Left ventricle myocardium inferior (tissue), 1 donor: ENCODE results near the gene TIMP2. TPM values are rescaled to one million over a fixed set of nuclear protein-coding genes. Genes with fewer than 3 reads are reported as not detected.
A peak's percentile ranks its signal among the peaks of the same experiment; 100 is the strongest.
"Not testable (repeated sequence)": the region's sequence is repeated elsewhere in the genome, so short reads cannot be mapped to it uniquely, and the experiment has no call there.

Experiments used
- DNase-seq: peaks from one replicate; pipeline ENCODE4 v3.0.0-alpha.2; 2020
- H3K27ac ChIP-seq: fragments of 200-600 bp; replicated peaks from 2 replicates; pipeline ENCODE4 v1.8.0; 2021
- H3K27me3 ChIP-seq: fragments of 200-600 bp; 2 replicates; pipeline ENCODE4 v1.8.0; 2021; ENCODE audit warnings: low read depth
- H3K36me3 ChIP-seq: fragments of 200-600 bp; 2 replicates; pipeline ENCODE4 v1.8.0; 2021
- H3K4me1 ChIP-seq: fragments of 200-600 bp; 2 replicates; pipeline ENCODE4 v1.8.0; 2021
- H3K4me3 ChIP-seq: fragments of 200-600 bp; 2 replicates; pipeline ENCODE4 v1.8.0; 2021; ENCODE audit warnings: mild to moderate bottlenecking, moderate library complexity
- H3K9me3 ChIP-seq: fragments of 200-600 bp; replicated peaks from 2 replicates; pipeline ENCODE4 v1.8.0; 2021
- intact Hi-C: fragments of 100-400 bp; cut with micrococcal nuclease; formaldehyde crosslinking; loops from one replicate; pipeline ENCODE4 v1.11.0; 2022
- total RNA-seq: library from RNA; stranded (reverse); fragmentation: NEBNext Ultra II Directional; extraction: Animal tissue kit (Norgen Biotek cat#: 25700); gene quantifications from one replicate; pipeline ENCODE4 v1.2.1, GENCODE V29; 2021
- TF ChIP-seq, protein P1 (sequence below): fragments of 200-600 bp; IDR thresholded peaks from 2 replicates; pipeline ENCODE4 v1.8.0; 2021; ENCODE audit warnings: antibody characterized with exemption, mild to moderate bottlenecking, borderline replicate concordance
- donor health status: DM: no; HTN: yes; CAD: no; lungs with severe emphysema.

The TIMP2 gene
- total RNA-seq, 1 donor from 2014 or later = 91.8 TPM

DNA sequence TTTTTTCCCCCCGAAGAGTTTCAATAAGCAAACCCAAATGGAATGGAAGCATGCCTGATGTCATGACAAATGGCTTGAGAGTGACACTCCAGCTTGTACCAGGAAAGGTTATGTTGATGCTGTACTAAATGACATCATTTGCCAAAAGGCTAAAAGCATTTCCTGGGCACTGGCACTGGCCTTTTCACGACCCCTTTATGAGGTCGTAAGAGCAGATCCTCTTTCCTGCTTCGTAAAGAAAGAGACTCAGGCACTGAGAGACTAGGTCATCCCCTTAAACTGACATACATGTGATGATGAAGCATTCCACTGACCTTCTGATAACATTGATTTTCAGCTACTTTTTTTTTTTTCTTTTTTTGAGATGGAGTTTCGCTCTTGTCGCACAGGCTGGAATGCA is 52.7 kb downstream of the TIMP2 start:
- Histone ChIP-seq H3K27me3 (no peaks in the 10 kb centered on the region), H3K27ac (no peak overlapping the region), H3K4me3 (no peak overlapping the region), H3K4me1 (peaks cover 53% of the 10 kb centered on the region), H3K36me3 (peaks cover 51% of the 10 kb centered on the region), H3K9me3 (no peaks in the 10 kb centered on the region)
- intact Hi-C loops = no loop called here
- no peak for DNase-seq
- TF ChIP-seq, protein P1, sequence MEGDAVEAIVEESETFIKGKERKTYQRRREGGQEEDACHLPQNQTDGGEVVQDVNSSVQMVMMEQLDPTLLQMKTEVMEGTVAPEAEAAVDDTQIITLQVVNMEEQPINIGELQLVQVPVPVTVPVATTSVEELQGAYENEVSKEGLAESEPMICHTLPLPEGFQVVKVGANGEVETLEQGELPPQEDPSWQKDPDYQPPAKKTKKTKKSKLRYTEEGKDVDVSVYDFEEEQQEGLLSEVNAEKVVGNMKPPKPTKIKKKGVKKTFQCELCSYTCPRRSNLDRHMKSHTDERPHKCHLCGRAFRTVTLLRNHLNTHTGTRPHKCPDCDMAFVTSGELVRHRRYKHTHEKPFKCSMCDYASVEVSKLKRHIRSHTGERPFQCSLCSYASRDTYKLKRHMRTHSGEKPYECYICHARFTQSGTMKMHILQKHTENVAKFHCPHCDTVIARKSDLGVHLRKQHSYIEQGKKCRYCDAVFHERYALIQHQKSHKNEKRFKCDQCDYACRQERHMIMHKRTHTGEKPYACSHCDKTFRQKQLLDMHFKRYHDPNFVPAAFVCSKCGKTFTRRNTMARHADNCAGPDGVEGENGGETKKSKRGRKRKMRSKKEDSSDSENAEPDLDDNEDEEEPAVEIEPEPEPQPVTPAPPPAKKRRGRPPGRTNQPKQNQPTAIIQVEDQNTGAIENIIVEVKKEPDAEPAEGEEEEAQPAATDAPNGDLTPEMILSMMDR = no peak

DNA sequence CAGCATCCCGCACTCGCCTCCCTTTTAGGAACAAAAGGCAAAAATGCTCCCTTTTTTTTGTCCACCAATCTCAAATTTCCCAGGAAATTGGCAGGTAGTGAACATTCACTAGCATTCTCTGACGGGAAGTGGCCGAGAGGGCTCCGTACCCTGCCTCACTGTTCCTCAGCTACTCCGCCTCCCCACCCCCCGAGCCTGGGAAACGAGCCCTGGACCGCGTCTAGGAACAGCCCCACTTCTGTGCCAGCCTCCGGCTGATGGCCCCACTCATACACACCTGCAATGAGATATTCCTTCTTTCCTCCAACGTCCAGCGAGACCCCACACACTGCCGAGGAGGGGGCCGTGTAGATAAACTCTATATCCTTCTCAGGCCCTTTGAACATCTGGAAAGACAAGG is 54.6 kb downstream of the TIMP2 start:
- no peaks in the 10 kb centered on the region for H3K9me3 ChIP-seq
- no peaks in the 10 kb centered on the region for H3K27me3 ChIP-seq
- H3K4me3 ChIP-seq = no peak overlapping the region
- peaks cover 48% of the 10 kb centered on the region for H3K4me1 ChIP-seq
- H3K36me3 ChIP-seq = peaks cover 51% of the 10 kb centered on the region
- DNase-seq = no peak
- no peak overlapping the region for H3K27ac ChIP-seq
- intact Hi-C loops = no loop called here
- TF ChIP-seq, protein P1 = no peak

DNA sequence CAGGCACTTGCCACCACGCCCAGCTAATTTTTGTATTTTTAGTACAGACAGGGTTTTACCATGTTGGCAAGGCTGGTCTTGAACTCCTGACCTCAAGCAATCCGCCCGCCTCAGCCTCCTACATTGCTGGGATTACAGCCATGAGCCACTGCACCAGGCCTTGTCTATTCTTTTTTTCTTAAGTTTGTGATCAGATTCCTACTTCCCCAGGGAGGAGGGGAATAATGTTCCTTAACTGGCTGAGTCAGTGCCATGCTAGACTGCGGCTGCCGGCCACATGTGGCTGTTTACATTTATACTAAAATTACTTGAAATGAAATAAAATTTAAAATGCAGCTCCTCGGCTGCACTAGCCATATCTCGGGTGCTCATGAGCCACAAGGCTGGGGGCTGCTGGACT is 56.8 kb downstream of the TIMP2 start:
- H3K9me3 ChIP-seq = no peaks in the 10 kb centered on the region
- H3K4me3 ChIP-seq = no peak overlapping the region
- no peak for DNase-seq
- TF ChIP-seq, protein P1 = no peak
- H3K4me1 ChIP-seq = peaks cover 31% of the 10 kb centered on the region
- intact Hi-C loops = loop anchor here (10.0 kb wide), 1 partner anchor 56 kb away; the partner anchor contains the start of gene TIMP2
- no peak overlapping the region for H3K27ac ChIP-seq
- no peaks in the 10 kb centered on the region for H3K27me3 ChIP-seq
- H3K36me3 ChIP-seq = peaks cover 48% of the 10 kb centered on the region

DNA sequence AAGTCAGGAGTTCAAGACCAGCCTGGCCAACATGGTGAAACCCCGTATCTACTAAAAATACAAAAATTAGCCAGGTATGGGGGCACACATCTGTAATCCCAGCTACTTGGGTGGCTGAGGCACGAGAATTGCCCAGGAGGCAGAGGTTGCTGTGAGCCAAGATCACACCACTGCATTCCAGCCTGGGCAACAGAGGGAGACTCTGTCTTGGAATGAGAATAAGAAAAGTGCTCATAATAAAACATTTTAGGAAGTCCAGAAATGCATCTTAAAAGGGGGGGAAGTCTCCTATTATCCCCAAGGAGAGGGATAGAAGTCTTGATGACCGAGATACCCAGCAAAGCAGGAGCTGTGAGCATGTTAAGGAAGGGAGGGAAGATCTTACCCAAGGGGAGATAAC is 58.1 kb downstream of the TIMP2 start:
- Histone ChIP-seq H3K36me3 (peaks cover 45% of the 10 kb centered on the region), H3K4me1 (peaks cover 25% of the 10 kb centered on the region)
- H3K4me3 ChIP-seq, DNase-seq, H3K27ac ChIP-seq, H3K9me3 ChIP-seq, H3K27me3 ChIP-seq: not testable (repeated sequence)
- intact Hi-C loops = loop anchor here (10.0 kb wide), 1 partner anchor 58 kb away; the partner anchor contains the start of gene TIMP2

DNA sequence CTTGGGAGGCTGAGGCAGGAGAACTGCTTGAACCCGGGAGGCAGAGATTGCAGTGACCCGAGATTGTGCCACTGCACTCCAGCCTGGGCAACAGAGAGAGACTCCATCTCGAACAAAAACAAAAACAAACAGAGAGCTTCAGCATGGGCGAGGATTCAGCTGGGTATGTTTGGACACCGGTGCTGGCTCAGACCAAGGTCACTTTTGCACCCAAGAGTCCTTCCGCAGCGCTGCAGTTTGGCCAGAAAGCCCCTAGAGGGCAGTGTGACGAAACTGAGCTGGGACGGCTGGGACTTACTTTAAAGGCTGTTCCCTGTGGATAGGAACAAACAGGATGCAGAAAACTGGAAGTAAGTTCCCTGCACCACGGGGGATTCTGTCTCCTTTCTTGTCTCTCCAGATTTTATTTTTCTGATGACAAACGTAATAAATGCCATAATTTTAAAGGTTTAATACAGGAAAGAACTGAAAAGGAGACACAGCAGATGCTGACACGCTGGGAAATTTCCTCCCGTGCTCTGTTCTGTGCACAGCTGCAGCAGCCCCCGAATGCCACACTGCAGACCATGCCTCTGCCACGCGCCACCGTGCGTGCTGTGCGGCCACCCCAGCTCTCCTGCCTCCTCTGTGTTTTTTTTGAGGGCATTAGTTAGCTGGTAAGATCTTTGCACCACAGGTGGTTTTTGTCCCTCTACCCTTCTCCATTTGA is 59.4 kb downstream of the TIMP2 start:
- H3K27ac ChIP-seq = peak overlapping the region; percentile 53
- H3K27me3 ChIP-seq = no peaks in the 10 kb centered on the region
- H3K4me1 ChIP-seq = peaks cover 29% of the 10 kb centered on the region
- intact Hi-C loops = loop anchor here (10.0 kb wide), 1 partner anchor 59 kb away; the partner anchor contains the start of gene TIMP2
- peaks cover 33% of the 10 kb centered on the region for H3K36me3 ChIP-seq
- DNase-seq = peak; percentile 83
- H3K4me3 ChIP-seq = peak overlapping the region; percentile 37
- H3K9me3 ChIP-seq = no peaks in the 10 kb centered on the region
- TF ChIP-seq, protein P1 = peak; percentile 96

DNA sequence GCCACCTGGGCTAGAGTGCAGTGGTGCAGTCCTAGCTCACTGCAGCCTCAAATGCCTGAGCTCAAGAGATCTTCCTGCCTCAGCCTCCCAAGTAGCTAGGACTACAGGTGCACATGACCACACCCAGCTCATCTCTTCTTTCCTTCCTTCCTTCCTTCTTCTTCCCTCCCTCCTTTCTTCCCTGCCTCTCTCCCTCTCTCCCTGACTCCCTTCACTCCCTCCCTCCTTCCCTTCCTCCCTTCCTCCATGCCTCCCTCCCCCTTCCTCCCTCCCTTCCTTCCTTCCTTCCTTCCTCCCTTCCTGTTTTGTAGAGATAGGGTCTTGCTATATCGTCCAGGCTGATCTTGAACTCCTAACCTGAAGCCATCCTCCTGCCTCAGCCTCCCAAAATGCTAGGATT is 61.1 kb downstream of the TIMP2 start:
- peaks cover 21% of the 10 kb centered on the region for H3K36me3 ChIP-seq
- H3K9me3 ChIP-seq = no peaks in the 10 kb centered on the region
- no peak for DNase-seq
- H3K27ac ChIP-seq = no peak overlapping the region
- H3K27me3 ChIP-seq = no peaks in the 10 kb centered on the region
- H3K4me3 ChIP-seq = no peak overlapping the region
- intact Hi-C loops = loop anchor here (5.0 to 10.0 kb wide), 2 partner anchors 61 to 108 kb away; partner anchors contain the start of gene TIMP2
- TF ChIP-seq, protein P1 = no peak
- peaks cover 29% of the 10 kb centered on the region for H3K4me1 ChIP-seq
